NCI-H146 treated with DMSO at 0.1 percent for 48 hours (cell line): ENCODE results near the gene TNPO3.
A peak's percentile ranks its signal among the peaks of the same experiment; 100 is the strongest.
"Not testable (repeated sequence)": the region's sequence is repeated elsewhere in the genome, so short reads cannot be mapped to it uniquely, and the experiment has no call there.

Experiments used
- DNase-seq: peaks from one replicate; lab custom pipeline; 2025; ENCODE audit not compliant: unreplicated experiment; lab: John Stamatoyannopoulos, UW

TNPO3 gene

GRCh38 chr7:128968624-128969023 lies 86.3 kb downstream of the TNPO3 start:
- DNase-seq = no peak

DNA sequence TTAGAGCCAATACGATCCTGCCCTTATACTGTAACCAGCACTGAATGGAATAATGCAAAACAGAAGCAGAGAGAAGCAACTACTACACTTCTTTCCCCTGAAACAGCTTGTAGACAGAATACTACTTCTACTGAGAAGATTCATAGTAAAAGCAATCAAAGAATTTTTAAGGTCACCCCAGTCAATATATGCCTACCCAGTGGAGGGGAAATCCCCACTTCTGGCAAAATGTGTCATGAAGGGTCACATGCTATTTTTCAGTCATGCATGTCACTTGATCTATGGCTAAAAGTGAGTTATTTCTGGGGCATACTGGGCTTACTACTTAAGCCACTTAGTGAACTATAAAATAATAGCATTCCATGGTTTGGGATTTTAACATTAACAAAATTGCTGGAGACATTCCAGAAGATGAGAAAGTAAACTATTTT lies 91.6 kb downstream of the TNPO3 start:
- no peak for DNase-seq

- no peak for DNase-seq
Observed at GRCh38 chr7:128962899-128963298, 92.0 kb downstream of the TNPO3 start.

DNA sequence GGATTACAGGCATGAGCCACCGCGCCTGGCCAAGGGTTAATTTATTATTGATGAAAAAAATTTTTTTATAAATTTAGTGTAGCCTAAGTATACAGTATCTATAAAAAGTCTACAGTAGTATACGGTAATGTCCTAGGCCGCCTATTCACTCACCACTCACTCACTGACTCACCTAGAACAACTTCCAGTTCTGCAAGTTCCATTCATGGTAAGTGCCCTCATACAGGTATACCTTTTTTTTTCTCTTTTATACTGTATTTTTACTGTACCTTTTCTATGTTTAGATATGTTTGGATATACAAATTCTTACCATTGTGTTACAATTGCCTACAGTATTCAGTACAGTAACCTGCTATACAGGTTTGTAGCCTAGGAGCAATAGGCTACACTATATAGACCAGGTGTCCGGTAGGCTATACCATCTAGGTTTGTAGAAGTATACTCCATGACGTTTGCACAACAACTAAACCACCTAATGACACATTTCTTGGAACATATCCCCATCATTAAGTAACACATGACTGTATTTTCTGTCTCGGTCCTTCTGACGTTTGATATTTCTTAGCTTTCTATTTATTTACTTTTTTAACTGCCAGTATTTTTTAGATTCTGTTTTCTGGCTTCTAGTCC lies 93.8 kb downstream of the TNPO3 start:
- no peak for DNase-seq

- DNase-seq = no peak
Observed at GRCh38 chr7:128959296-128959695, 95.6 kb downstream of the TNPO3 start.

DNA sequence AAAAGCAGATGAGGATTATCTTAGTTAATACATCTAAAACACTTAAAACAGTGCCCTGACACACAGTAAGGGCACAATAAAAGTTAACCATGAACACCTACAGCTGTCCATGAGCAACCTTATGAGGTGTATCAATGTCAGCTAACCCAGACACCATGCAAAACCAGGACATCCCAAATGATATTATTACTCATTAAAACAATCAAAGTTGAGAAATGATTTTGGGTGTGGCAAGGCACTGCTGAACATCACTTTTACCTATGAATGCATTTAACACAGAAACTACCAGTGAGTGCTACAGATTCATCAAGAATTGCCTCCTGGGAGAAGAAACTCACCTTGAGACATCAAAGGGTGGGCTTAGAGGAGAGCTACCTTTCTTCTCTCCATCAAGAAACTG lies 98.9 kb downstream of the TNPO3 start:
- DNase-seq = no peak

DNA sequence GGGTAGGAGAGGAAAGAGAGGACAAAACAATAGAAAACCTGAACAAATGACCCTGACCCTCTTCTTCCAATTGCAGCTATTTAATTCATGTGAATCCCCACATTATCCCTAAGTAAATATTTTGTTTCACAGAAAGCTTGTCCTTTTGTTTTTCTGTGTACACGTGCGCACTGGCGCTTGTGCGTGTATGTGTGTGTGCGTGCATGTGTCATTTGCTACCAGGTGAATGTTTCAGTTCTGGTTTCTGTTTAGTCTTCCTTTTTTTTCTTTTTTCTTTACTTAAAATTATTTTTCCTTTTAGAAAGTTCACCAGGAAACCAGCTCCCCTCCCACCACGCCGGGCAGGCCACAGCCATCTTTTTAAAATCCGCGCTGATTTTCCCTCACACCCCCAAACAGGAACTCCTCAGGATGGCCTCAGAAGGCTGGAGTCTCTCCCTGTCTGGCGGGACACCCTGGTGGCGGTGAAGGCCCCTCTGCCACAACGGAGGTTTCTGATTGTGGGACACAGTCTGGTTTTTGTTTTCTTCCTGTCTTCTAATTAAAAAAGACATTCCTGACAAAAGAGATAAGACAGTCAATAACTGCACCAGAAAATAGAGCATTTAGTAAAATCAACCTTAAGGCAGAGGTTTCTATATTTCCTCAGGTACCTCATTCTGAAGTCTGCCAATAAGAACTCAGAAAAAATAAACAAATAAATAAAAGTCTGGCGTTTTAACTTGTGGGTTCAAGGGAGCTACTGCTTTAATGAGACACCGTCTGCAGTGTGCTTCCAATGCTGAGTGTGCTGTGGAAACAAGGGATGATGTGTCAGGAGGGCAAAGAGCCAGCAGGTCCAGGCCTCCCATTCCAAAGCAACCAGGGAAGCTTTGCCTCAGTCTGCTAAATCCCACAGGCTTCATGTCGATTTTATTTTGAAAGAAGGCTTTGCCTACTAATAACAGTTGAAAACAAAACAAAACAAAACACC lies 99.8 kb downstream of the TNPO3 start:
- DNase-seq = peak; percentile 63

- DNase-seq = no peak
Observed at GRCh38 chr7:128954150-128954549, 100.8 kb downstream of the TNPO3 start.

DNA sequence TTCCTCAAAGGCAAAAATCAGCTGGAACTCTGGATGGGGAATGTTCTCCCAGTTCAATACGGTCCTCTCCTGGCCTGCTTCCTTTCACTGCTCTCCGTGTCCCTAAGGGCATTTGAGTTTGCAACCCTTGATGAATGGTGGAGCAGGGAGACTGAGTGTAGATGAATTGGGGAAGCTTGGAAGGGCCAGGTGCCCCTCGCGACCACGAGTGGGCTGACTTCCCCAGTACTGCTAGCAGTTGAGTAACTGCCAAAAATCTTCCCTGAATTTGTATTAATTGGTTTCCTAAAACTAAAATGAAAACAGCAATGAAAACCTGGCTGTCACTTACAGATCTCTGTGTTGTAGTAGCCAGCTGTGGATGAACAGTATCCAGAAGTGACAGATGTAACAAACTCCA lies 103.6 kb downstream of the TNPO3 start:
- no peak for DNase-seq

DNA sequence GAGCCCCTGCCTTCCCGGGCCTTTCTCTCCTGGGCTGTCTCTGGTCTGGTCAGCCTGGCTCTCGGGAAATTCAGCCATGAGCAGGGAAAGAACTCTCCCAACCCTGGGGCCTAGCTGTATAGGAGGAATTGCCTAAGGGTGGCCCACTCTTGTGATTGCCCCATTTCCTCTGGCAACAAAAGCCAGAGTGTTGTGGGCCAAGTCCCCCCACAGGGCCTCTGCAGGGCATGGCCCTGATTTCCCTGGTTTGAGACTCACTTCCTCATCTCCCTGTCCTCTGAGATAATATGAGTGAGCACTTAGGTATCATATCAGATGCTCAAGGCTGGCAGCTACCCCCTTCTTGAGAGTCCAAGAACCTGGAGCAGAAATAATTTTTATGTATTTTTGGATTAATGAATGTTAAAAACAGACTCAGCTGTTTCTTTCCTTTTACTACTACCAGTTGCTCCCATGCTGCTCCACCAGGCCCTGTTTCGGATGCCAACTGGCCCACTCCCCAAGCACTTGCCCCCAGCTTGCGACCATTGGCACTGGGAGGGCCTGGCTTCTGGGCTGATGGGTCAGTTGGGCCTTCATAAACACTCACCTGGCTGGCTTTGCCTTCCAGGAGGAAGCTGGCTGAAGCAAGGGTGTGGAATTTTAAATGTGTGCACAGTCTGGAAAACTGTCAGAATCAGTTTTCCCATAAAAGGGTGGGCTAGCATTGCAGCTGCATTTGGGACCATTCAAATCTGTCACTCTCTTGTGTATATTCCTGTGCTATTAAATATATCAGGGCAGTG lies 105.7 kb downstream of the TNPO3 start:
- no peak for DNase-seq

DNA sequence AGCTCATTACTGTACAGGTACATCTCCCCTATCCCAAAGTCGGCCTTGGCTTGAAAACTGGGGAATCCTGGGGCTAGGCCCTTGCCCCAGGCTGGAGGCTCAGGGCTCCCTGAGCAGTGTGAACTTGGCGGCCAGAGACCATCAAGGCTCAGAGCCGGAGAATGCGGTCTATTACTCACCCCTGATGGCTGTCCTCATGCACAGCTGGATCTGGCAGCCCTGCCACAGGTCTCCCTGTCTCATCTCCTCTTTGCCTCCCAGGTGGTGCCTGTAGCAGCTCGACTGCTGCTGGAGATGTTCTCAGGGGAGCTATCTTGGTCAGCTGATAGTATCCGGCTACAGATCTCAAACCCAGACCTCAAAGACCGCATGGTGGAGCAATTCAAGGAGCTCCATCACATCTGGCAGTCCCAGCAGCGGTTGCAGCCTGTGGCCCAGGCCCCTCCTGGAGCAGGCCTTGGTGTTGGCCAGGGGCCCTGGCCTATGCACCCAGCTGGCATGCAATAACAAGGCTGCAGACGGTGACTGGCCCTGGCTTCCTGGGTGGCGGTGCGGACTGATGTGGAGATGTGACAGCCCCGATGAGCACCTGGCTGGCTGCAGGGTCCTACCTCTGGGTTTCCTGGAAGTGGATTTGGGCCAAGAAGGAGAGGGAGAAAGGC lies 106.5 kb downstream of the TNPO3 start:
- DNase-seq = no peak

DNA sequence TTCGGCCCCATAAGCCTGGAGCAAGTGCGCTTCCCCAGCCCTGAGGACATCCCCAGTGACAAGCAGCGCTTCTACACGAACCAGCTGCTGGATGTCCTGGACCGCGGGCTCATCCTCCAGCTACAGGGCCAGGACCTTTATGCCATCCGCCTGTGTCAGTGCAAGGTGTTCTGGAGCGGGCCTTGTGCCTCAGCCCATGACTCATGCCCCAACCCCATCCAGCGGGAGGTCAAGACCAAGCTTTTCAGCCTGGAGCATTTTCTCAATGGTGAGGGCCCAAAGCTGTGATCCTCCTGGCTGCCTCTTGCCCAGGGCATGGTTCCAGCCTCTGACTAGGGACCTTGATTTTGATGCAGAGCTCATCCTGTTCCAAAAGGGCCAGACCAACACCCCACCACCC lies 107.1 kb downstream of the TNPO3 start:
- DNase-seq = no peak

DNA sequence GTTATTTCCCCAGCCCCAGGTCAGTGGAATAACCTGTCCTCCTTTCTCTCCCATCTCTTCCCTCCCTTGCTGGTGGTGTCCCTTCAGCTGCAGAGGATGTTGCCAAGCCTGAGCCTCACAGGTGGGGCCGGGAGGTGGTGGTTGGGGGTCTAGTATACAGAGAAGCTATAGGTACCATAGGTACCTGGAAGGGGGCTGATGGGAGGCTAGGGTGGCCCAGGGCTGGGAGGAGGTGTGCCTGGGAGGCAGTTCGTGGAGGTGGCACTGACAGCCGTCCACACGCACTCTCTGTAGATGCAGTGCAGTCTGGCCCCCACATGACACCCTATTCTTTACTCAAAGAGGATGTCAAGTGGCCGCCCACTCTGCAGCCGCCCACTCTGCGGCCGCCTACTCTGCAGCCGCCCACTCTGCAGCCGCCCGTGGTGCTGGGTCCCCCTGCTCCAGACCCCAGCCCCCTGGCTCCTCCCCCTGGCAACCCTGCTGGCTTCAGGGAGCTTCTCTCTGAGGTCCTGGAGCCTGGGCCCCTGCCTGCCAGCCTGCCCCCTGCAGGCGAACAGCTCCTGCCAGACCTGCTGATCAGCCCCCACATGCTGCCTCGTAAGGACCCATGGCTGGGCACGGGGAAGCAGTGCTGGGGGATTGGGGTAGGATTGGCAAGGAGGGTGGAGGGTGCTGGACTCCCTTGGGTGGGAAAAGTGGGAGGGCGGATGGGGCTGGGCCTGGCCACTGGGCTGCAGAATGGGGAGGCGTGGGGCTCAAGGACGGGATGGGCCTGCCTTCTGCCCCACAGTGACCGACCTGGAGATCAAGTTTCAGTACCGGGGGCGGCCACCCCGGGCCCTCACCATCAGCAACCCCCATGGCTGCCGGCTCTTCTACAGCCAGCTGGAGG lies 107.7 kb downstream of the TNPO3 start:
- no peak for DNase-seq

- no peak for DNase-seq
Observed at GRCh38 chr7:128945668-128946366, 109.1 kb downstream of the TNPO3 start.

- DNase-seq = no peak
Observed at GRCh38 chr7:128944487-128945236, 110.2 kb downstream of the TNPO3 start.

GRCh38 chr7:128943251-128943650 lies 111.7 kb downstream of the TNPO3 start:
- not testable (repeated sequence) for DNase-seq

DNA sequence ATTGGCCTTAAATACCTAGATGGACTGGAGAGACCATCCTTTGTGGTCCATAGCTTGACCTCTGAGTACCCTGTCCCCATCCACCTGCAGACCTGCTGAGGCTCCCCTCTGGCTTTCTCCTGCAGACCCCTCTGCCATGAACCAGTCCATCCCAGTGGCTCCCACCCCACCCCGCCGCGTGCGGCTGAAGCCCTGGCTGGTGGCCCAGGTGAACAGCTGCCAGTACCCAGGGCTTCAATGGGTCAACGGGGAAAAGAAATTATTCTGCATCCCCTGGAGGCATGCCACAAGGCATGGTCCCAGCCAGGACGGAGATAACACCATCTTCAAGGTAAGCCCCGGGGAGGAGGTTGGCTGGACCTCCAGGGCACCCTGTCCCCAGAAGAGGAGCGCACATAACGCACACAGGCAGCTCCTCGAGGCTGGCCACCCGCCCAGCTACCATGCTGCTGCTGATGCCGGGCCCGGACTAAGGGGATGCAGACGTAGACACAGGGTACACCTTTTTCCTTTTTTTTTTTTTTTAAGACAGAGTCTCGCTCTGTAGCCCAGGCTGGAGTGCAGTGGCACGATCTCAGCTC lies 112.9 kb downstream of the TNPO3 start:
- no peak for DNase-seq

GRCh38 chr7:128941323-128941890 lies 113.5 kb downstream of the TNPO3 start:
- DNase-seq = no peak
